A549 (cell line): ENCODE measurements around the gene TTLL11.

ENCODE experiments used
- EP300 ChIP-seq, 2 experiments: fragments of >200 bp; sonication (Bioruptor Twin); formaldehyde crosslinking; IDR thresholded peaks; 2 replicates in 1 of 2; 3 replicates in 1 of 2; pipeline ENCODE4 v1.6.1; 2016 to 2017
- ESRRA ChIP-seq: fragments of 150-350 bp; IDR thresholded peaks from 2 replicates; pipeline ENCODE4 v1.6.1; 2014; ENCODE audit warnings: mild to moderate bottlenecking, low read length, borderline replicate concordance
- HDAC2 ChIP-seq: fragments of 200-600 bp; sonication (generic); IDR thresholded peaks from 2 replicates; pipeline ENCODE4 v1.6.1; 2016
- KDM1A ChIP-seq: fragments of 200-600 bp; sonication (generic); IDR thresholded peaks from 2 replicates; pipeline ENCODE4 v1.6.1; 2016; ENCODE audit warnings: low read depth, mild to moderate bottlenecking
- MYC ChIP-seq: IDR thresholded peaks from 2 replicates; pipeline ENCODE4 v1.6.1; 2012; ENCODE audit warnings: mild to moderate bottlenecking, inconsistent platforms, low read length, improper control_type of control experiment, borderline replicate concordance
- POLR2A ChIP-seq: IDR thresholded peaks from 2 replicates; pipeline ENCODE4 v1.6.1; 2012; ENCODE audit warnings: mild to moderate bottlenecking, low read length
- SMC3 ChIP-seq: fragments of >200 bp; sonication (Bioruptor Twin); formaldehyde crosslinking; IDR thresholded peaks from 3 replicates; pipeline ENCODE4 v1.6.1; 2018; ENCODE audit warnings: inconsistent platforms
- ZC3H11A ChIP-seq: fragments of 450-650 bp; IDR thresholded peaks from 2 replicates; pipeline ENCODE4 v1.6.1; 2014; ENCODE audit warnings: antibody characterized with exemption, mild to moderate bottlenecking
- TF ChIP-seq, protein P1 (sequence below): fragments of >200 bp; sonication (Bioruptor Twin); formaldehyde crosslinking; IDR thresholded peaks from 3 replicates; pipeline ENCODE4 v1.5.1; 2016
- TF ChIP-seq, protein P2 (sequence below): fragments of 250-450 bp; sonication (Bioruptor Pico); IDR thresholded peaks from 2 replicates; pipeline ENCODE4 v1.5.0; 2021; ENCODE audit warnings: mild to moderate bottlenecking, moderate library complexity, borderline replicate concordance
- TF ChIP-seq, protein P3 (sequence below): fragments of 450-650 bp; IDR thresholded peaks from 2 replicates; pipeline ENCODE4 v1.6.1; 2014; ENCODE audit warnings: antibody characterized with exemption

DNA sequence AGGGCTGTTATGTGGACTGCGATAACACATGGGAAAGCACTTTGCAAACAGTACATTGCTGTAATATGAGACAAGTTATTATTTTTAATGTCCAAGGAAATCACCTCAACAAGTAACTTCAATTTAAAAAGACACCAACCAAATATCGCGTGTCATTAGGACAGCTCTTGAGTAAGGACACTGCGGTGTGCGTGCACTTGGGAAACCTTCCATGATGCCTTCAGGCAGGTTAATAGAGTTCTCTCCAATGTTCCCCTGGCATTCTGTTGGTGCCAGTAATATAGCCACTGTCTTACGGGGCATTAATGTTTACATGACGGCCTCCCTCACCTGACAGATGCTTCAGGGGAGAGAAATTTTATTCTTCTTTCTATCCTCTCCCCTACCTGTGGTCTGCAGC is 42.9 kb downstream of the TTLL11 start:
- TF ChIP-seq, protein P1, sequence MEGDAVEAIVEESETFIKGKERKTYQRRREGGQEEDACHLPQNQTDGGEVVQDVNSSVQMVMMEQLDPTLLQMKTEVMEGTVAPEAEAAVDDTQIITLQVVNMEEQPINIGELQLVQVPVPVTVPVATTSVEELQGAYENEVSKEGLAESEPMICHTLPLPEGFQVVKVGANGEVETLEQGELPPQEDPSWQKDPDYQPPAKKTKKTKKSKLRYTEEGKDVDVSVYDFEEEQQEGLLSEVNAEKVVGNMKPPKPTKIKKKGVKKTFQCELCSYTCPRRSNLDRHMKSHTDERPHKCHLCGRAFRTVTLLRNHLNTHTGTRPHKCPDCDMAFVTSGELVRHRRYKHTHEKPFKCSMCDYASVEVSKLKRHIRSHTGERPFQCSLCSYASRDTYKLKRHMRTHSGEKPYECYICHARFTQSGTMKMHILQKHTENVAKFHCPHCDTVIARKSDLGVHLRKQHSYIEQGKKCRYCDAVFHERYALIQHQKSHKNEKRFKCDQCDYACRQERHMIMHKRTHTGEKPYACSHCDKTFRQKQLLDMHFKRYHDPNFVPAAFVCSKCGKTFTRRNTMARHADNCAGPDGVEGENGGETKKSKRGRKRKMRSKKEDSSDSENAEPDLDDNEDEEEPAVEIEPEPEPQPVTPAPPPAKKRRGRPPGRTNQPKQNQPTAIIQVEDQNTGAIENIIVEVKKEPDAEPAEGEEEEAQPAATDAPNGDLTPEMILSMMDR = no peak
- TF ChIP-seq HDAC2 (no peak), KDM1A (no peak), MYC (no peak), EP300 (IDR thresholded peaks at IDR 0.05) (no peak), ZC3H11A (no peak), POLR2A (no peak), SMC3 (no peak), ESRRA (no peak)
- TF ChIP-seq, protein P2, sequence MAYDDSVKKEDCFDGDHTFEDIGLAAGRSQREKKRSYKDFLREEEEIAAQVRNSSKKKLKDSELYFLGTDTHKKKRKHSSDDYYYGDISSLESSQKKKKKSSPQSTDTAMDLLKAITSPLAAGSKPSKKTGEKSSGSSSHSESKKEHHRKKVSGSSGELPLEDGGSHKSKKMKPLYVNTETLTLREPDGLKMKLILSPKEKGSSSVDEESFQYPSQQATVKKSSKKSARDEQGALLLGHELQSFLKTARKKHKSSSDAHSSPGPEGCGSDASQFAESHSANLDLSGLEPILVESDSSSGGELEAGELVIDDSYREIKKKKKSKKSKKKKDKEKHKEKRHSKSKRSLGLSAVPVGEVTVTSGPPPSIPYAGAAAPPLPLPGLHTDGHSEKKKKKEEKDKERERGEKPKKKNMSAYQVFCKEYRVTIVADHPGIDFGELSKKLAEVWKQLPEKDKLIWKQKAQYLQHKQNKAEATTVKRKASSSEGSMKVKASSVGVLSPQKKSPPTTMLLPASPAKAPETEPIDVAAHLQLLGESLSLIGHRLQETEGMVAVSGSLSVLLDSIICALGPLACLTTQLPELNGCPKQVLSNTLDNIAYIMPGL (CRISPR knock-in tag) = no peak
- TF ChIP-seq, protein P3, sequence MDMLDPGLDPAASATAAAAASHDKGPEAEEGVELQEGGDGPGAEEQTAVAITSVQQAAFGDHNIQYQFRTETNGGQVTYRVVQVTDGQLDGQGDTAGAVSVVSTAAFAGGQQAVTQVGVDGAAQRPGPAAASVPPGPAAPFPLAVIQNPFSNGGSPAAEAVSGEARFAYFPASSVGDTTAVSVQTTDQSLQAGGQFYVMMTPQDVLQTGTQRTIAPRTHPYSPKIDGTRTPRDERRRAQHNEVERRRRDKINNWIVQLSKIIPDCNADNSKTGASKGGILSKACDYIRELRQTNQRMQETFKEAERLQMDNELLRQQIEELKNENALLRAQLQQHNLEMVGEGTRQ = no peak
